Measurements from ENCODE around the gene C1orf21. TPM values are rescaled to one million over a fixed set of nuclear protein-coding genes. Genes with fewer than 3 reads are reported as not detected.

The C1orf21 gene
- polyA plus RNA-seq, 1 donor (not counting 4 experiments of a cell fraction or from before 2014, with no cell fraction given): 44.3 TPM

- Histone ChIP-seq H3K79me2 (ENCODE audit: control insufficient read depth, insufficient read depth, low read length) (peaks cover 39% of the 10 kb centered on the region), H3K4me1 (ENCODE audit: control insufficient read depth, extremely low read depth, insufficient read depth, low read length) (peaks cover 22% of the 10 kb centered on the region), H4K20me1 (ENCODE audit: control insufficient read depth, extremely low read depth, insufficient read depth, low read length) (no peaks in the 10 kb centered on the region), H3K36me3 (ENCODE audit: control insufficient read depth in 2 of 2, extremely low read depth in 1 of 2, insufficient read depth in 2 of 2, low read length in 2 of 2) (no peaks in the 10 kb centered on the region), H3K4me3 (ENCODE audit: control insufficient read depth in 2 of 3, extremely low read depth in 1 of 3, insufficient read depth in 2 of 3, low read depth in 1 of 3, low read length in 3 of 3) (no peak overlapping the region), H3K4me2 (ENCODE audit: control insufficient read depth, extremely low read depth, insufficient read depth, low read depth, low read length) (no peak overlapping the region), H3K9ac (ENCODE audit: control insufficient read depth, extremely low read depth, insufficient read depth, low read length) (no peak overlapping the region), H3K9me3 (ENCODE audit: control insufficient read depth, low read depth, low read length) (no peaks in the 10 kb centered on the region), H3K27me3 (ENCODE audit: control insufficient read depth, extremely low read depth, insufficient read depth, low read length) (no peaks in the 10 kb centered on the region), H2AFZ (ENCODE audit: control insufficient read depth, low read length) (no peak overlapping the region), H3K9me1 (ENCODE audit: control insufficient read depth, extremely low read depth, insufficient read depth, low read length) (no peaks in the 10 kb centered on the region), H3K27ac (ENCODE audit: control insufficient read depth, insufficient read depth, low read length) (no peak overlapping the region)
- dilution Hi-C loops (cut with MboI; ENCODE audit: extremely low pct_ligation_motif_present, low sequenced_read_pairs): no loop called here
- no peak for DNase-seq (ENCODE audit: low read depth, low spot score)
- no peak for FAIRE-seq
- TF ChIP-seq CTCF (optimal IDR thresholded peaks at IDR 0.05 in 1 of 3, IDR thresholded peaks at IDR 0.05 in 1 of 3, conservative IDR thresholded peaks at IDR 0.05 in 1 of 3; ENCODE audit: extremely low read depth in 1 of 3, insufficient read depth in 2 of 3, low read length in 3 of 3): no peak
- TF ChIP-seq EZH2 (IDR thresholded peaks at IDR 0.05; ENCODE audit: low read length): no peak
Observed at GRCh38 chr1:184464757-184465156, 77.9 kb downstream of the C1orf21 start.

GRCh38 chr1:184465489-184466146 is 78.8 kb downstream of the C1orf21 start:
- Histone ChIP-seq H3K36me3 (ENCODE audit: control insufficient read depth in 2 of 2, extremely low read depth in 1 of 2, insufficient read depth in 2 of 2, low read length in 2 of 2) (no peaks in the 10 kb centered on the region), H4K20me1 (ENCODE audit: control insufficient read depth, extremely low read depth, insufficient read depth, low read length) (no peaks in the 10 kb centered on the region), H3K79me2 (ENCODE audit: control insufficient read depth, insufficient read depth, low read length) (peaks cover 38% of the 10 kb centered on the region), H3K27ac (ENCODE audit: control insufficient read depth, insufficient read depth, low read length) (no peak overlapping the region), H3K9me3 (ENCODE audit: control insufficient read depth, low read depth, low read length) (no peaks in the 10 kb centered on the region), H3K4me1 (ENCODE audit: control insufficient read depth, extremely low read depth, insufficient read depth, low read length) (peaks cover 22% of the 10 kb centered on the region), H3K9ac (ENCODE audit: control insufficient read depth, extremely low read depth, insufficient read depth, low read length) (no peak overlapping the region), H2AFZ (ENCODE audit: control insufficient read depth, low read length) (no peak overlapping the region), H3K4me2 (ENCODE audit: control insufficient read depth, extremely low read depth, insufficient read depth, low read depth, low read length) (no peak overlapping the region), H3K4me3 (ENCODE audit: control insufficient read depth in 2 of 3, extremely low read depth in 1 of 3, insufficient read depth in 2 of 3, low read depth in 1 of 3, low read length in 3 of 3) (no peak overlapping the region), H3K27me3 (ENCODE audit: control insufficient read depth, extremely low read depth, insufficient read depth, low read length) (no peaks in the 10 kb centered on the region), H3K9me1 (ENCODE audit: control insufficient read depth, extremely low read depth, insufficient read depth, low read length) (no peaks in the 10 kb centered on the region)
- DNase-seq (ENCODE audit: low read depth, low spot score) (no peak), FAIRE-seq (no peak)
- dilution Hi-C loops (cut with MboI; ENCODE audit: extremely low pct_ligation_motif_present, low sequenced_read_pairs): no loop called here
- TF ChIP-seq EZH2 (IDR thresholded peaks at IDR 0.05; ENCODE audit: low read length): no peak
- TF ChIP-seq CTCF (optimal IDR thresholded peaks at IDR 0.05 in 1 of 3, IDR thresholded peaks at IDR 0.05 in 1 of 3, conservative IDR thresholded peaks at IDR 0.05 in 1 of 3; ENCODE audit: extremely low read depth in 1 of 3, insufficient read depth in 2 of 3, low read length in 3 of 3): peak; percentile 23 to 83 (median 59)
